ENCODE results near the gene PRRC2A. TPM values are rescaled to one million over a fixed set of nuclear protein-coding genes. Genes with fewer than 3 reads are reported as not detected.

The PRRC2A gene
- total and polyA plus RNA-seq, 7 donors, result 28.8 to 109 (median 44.1) TPM

- no peaks in the 10 kb centered on the region for H3K36me3 ChIP-seq
- peaks cover 0 to 21% (median 17%) of the 10 kb centered on the region in 4 donors for H3K4me1 ChIP-seq
- intact Hi-C loops (cut with DNase I), result no loop called here
- H3K9me3 ChIP-seq, result no peaks in the 10 kb centered on the region
- H3K27ac ChIP-seq, result no peak overlapping the region
- TF ChIP-seq POLR2A (IDR thresholded peaks at IDR 0.05) (no peak), CTCF (IDR thresholded peaks at IDR 0.05) (no peak), POLR2AphosphoS5 (IDR thresholded peaks at IDR 0.05) (no peak), EP300 (IDR thresholded peaks at IDR 0.05) (no peak)
- WGBS, 2 donors, result 81 to 86% methylated on average over 3 of the region's 3 CpGs
- no peak overlapping the region for H3K4me3 ChIP-seq
- no peak for DNase-seq
- H3K27me3 ChIP-seq, result no peaks in the 10 kb centered on the region
These were observed 42.9 kb upstream of the PRRC2A start for GRCh38 chr6:31577579-31577966.

GRCh38 chr6:31578184-31579118 lies 42.1 kb upstream of the PRRC2A start:
- TF ChIP-seq EP300 (IDR thresholded peaks at IDR 0.05), result no peak
- WGBS, 2 donors, result 67 to 79% methylated on average over 12 of the region's 12 CpGs
- Histone ChIP-seq H3K36me3 (no peaks in the 10 kb centered on the region), H3K4me1 (peaks cover 0 to 21% (median 17%) of the 10 kb centered on the region in 4 donors), H3K9me3 (no peaks in the 10 kb centered on the region), H3K27me3 (no peaks in the 10 kb centered on the region), H3K4me3 (no peak overlapping the region), H3K27ac (no peak overlapping the region)
- no peak for DNase-seq
- intact Hi-C loops (cut with DNase I), result no loop called here

- DNase-seq, result no peak
- intact Hi-C loops (cut with DNase I), result no loop called here
- TF ChIP-seq POLR2A (IDR thresholded peaks at IDR 0.05) (no peak), POLR2AphosphoS5 (IDR thresholded peaks at IDR 0.05) (no peak), CTCF (IDR thresholded peaks at IDR 0.05) (no peak), EP300 (IDR thresholded peaks at IDR 0.05) (no peak)
- H3K27ac ChIP-seq, result no peak overlapping the region
- H3K4me1 ChIP-seq, result peaks cover 0 to 21% (median 17%) of the 10 kb centered on the region in 4 donors
- H3K4me3 ChIP-seq, result no peak overlapping the region
- H3K27me3 ChIP-seq, result no peaks in the 10 kb centered on the region
- H3K36me3 ChIP-seq, result no peaks in the 10 kb centered on the region
- H3K9me3 ChIP-seq, result no peaks in the 10 kb centered on the region
- WGBS, 2 donors, result 79 to 87% methylated on average over 3 of the region's 3 CpGs
These were observed 41.4 kb upstream of the PRRC2A start for GRCh38 chr6:31579119-31579505.

GRCh38 chr6:31579546-31580437 lies 40.7 kb upstream of the PRRC2A start:
- DNase-seq, result no peak
- H3K27ac ChIP-seq, result peak overlapping the region in 1 of 4 donors; percentile 87
- 82 to 86% methylated on average over 8 of the region's 8 CpGs for whole genome bisulfite sequencing, 2 donors
- no peaks in the 10 kb centered on the region for H3K36me3 ChIP-seq
- H3K27me3 ChIP-seq, result no peaks in the 10 kb centered on the region
- H3K4me3 ChIP-seq, result no peak overlapping the region
- H3K4me1 ChIP-seq, result peaks cover 0 to 21% (median 17%) of the 10 kb centered on the region in 4 donors
- intact Hi-C loops (cut with DNase I), result loop anchor here (2.0 kb wide), 1 partner anchor 33 kb away; the partner anchor contains the start of genes ATP6V1G2 and NFKBIL1
- no peaks in the 10 kb centered on the region for H3K9me3 ChIP-seq
- TF ChIP-seq CTCF (IDR thresholded peaks at IDR 0.05) (no peak), POLR2A (IDR thresholded peaks at IDR 0.05) (no peak), EP300 (IDR thresholded peaks at IDR 0.05) (no peak), POLR2AphosphoS5 (IDR thresholded peaks at IDR 0.05) (no peak)

- no peaks in the 10 kb centered on the region for H3K9me3 ChIP-seq
- no peaks in the 10 kb centered on the region for H3K27me3 ChIP-seq
- H3K4me3 ChIP-seq, result peak overlapping the region; percentile 50 to 85 (median 70)
- DNase-seq, result no peak
- no peak for TF ChIP-seq POLR2AphosphoS5 (IDR thresholded peaks at IDR 0.05)
- no peak for TF ChIP-seq EP300 (IDR thresholded peaks at IDR 0.05)
- TF ChIP-seq CTCF (IDR thresholded peaks at IDR 0.05), result no peak
- TF ChIP-seq POLR2A (IDR thresholded peaks at IDR 0.05), result no peak
- intact Hi-C loops (cut with DNase I), result loop anchor here (2.0 kb wide), 1 partner anchor 34 kb away; the partner anchor contains the start of genes ATP6V1G2 and NFKBIL1
- peaks cover 0 to 21% (median 17%) of the 10 kb centered on the region in 4 donors for H3K4me1 ChIP-seq
- H3K36me3 ChIP-seq, result no peaks in the 10 kb centered on the region
- peak overlapping the region; percentile 80 to 87 (median 84) for H3K27ac ChIP-seq
- 35 to 53% methylated on average over 11 of the region's 11 CpGs for WGBS, 2 donors
These were observed 40.1 kb upstream of the PRRC2A start for GRCh38 chr6:31580438-31580740.

Measured in sigmoid colon (tissue), 7 donors.